ENCODE measurements around the gene ASCL2. TPM values are rescaled to one million over a fixed set of nuclear protein-coding genes. Genes with fewer than 3 reads are reported as not detected.
"Not testable (repeated sequence)": the region's sequence is repeated elsewhere in the genome, so short reads cannot be mapped to it uniquely, and the experiment has no call there.

ASCL2 gene
- total RNA-seq, 4 donors from 2014 or later: not detected

DNA sequence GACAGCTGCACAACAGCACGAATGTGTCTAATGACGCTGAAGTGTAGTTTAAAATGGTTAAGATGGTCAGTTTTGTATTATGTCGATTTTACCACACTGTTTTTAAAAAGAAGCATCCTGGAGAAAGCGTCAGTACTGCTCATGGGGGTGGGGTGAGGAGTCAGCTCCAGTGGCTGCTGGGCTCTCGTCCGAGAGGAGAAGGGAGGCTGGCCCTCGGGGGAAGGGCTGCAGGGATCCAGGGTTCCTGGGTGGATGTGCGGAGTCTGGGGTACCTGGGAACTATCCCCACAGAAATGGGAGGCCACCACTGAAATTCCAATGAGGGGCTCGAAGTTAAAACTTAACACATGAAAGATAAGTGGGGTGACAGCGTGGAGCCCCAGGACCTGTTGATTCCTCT is 19.5 kb upstream of the ASCL2 start:
- Histone ChIP-seq H3K4me3 (no peak overlapping the region), H3K4me1 (no peaks in the 10 kb centered on the region), H3K9me3 (no peaks in the 10 kb centered on the region), H3K36me3 (no peaks in the 10 kb centered on the region), H3K27me3 (peaks cover 0 to 22% (median 20%) of the 10 kb centered on the region in 3 donors), H3K27ac (no peak overlapping the region)
- TF ChIP-seq, protein P1, sequence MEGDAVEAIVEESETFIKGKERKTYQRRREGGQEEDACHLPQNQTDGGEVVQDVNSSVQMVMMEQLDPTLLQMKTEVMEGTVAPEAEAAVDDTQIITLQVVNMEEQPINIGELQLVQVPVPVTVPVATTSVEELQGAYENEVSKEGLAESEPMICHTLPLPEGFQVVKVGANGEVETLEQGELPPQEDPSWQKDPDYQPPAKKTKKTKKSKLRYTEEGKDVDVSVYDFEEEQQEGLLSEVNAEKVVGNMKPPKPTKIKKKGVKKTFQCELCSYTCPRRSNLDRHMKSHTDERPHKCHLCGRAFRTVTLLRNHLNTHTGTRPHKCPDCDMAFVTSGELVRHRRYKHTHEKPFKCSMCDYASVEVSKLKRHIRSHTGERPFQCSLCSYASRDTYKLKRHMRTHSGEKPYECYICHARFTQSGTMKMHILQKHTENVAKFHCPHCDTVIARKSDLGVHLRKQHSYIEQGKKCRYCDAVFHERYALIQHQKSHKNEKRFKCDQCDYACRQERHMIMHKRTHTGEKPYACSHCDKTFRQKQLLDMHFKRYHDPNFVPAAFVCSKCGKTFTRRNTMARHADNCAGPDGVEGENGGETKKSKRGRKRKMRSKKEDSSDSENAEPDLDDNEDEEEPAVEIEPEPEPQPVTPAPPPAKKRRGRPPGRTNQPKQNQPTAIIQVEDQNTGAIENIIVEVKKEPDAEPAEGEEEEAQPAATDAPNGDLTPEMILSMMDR (IDR thresholded peaks at IDR 0.05 in 4 of 5, conservative IDR thresholded peaks at IDR 0.05 in 1 of 5): no peak
- no peak for TF ChIP-seq POLR2A (IDR thresholded peaks at IDR 0.05)
- DNase-seq (no peak), ATAC-seq (no peak)
- in situ Hi-C loops (cut with MboI; ENCODE audit: low sequenced_read_pairs in 4 of 4) (loop anchor here in 2 of 4 donors (10.0 kb wide), 1 partner anchor 135 kb away; no protein-coding TSS in a partner anchor), intact Hi-C loops (cut with DNase I; ENCODE audit: low total_unique reads) (no loop called here)

DNA sequence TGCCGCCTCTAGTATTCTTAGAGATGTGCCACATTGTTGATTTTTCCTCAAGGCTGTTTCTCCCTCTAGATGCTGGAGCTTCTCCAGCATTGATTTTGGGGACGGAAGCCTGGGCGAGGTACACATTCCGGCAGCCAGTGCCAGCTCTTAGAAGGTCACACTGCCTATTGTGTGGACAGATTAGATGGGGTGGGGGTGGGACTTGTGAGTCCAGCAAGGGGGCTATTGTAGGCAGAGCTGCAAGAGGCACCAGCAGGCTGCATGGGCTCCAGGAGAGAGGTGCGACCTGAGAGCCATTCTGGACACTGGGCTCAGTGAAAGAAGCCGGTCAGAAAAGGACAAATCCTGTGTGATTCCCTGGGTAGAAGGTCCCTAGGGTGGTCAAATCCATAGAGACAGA is 19.0 kb upstream of the ASCL2 start:
- TF ChIP-seq POLR2A (IDR thresholded peaks at IDR 0.05): no peak
- TF ChIP-seq, protein P1 (IDR thresholded peaks at IDR 0.05 in 4 of 5, conservative IDR thresholded peaks at IDR 0.05 in 1 of 5): no peak
- Histone ChIP-seq H3K36me3 (no peaks in the 10 kb centered on the region), H3K4me1 (no peaks in the 10 kb centered on the region), H3K4me3 (no peak overlapping the region), H3K27ac (no peak overlapping the region), H3K27me3 (peaks cover 0 to 22% (median 22%) of the 10 kb centered on the region in 3 donors), H3K9me3 (no peaks in the 10 kb centered on the region)
- ATAC-seq (peak; percentile 19 to 39), DNase-seq (no peak)
- intact Hi-C loops (cut with DNase I; ENCODE audit: low total_unique reads) (no loop called here), in situ Hi-C loops (cut with MboI; ENCODE audit: low sequenced_read_pairs in 4 of 4) (no loop called here)

DNA sequence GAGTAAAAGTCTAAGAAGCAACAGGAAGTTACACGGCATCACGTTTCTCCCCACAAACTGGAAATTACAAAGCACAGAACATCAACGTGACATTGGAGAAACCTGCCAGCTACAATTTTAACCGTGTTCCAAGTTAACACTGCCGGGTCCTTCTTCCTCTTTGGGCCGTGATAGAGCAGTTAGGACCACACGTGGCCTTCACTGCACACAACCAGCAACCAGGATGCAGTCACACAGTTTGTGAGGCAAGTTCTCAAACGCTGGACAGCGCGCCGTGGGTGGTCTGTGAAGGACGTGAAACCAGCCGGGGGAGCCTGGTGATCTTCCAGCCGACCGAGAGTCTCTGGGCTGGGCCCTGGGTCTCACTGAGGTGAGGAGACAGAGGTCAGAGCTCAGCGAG is 16.7 kb upstream of the ASCL2 start:
- peaks cover 0 to 22% (median 22%) of the 10 kb centered on the region in 3 donors for H3K27me3 ChIP-seq
- no peaks in the 10 kb centered on the region for H3K36me3 ChIP-seq

DNA sequence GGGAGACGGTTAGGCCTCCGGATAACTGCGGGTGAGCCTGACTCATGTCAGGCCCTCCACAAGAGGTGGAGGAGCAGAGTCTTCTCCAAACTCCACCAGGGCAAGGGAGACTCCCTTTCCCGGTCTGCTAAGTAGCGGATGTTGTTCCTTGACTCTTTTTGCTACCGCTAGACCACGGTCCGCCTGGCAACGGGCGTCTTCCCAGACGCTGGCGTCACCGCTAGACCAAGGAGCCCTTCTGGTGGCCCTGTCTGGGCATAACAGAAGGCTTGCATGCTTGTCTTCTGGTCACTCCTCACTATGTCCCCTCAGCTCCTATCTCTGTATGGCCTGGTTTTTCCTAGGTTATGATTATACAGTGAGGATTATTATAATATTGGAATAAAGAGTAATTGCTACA is 16.0 kb upstream of the ASCL2 start:
- ATAC-seq; H3K36me3 ChIP-seq; H3K9me3 ChIP-seq; H3K4me3 ChIP-seq; H3K4me1 ChIP-seq; DNase-seq; H3K27ac ChIP-seq; intact Hi-C loops (cut with DNase I; ENCODE audit: low total_unique reads); in situ Hi-C loops (cut with MboI; ENCODE audit: low sequenced_read_pairs in 4 of 4): not testable (repeated sequence)
- peaks cover 0 to 22% (median 22%) of the 10 kb centered on the region in 3 donors for H3K27me3 ChIP-seq

More for the DNA sequence above, 16.7 kb upstream of the ASCL2 start:
- no peak overlapping the region for H3K4me3 ChIP-seq
- in situ Hi-C loops (cut with MboI; ENCODE audit: low sequenced_read_pairs in 4 of 4): no loop called here
- no peaks in the 10 kb centered on the region for H3K9me3 ChIP-seq
- intact Hi-C loops (cut with DNase I; ENCODE audit: low total_unique reads): loop anchor here (1.0 kb wide), 1 partner anchor 35 kb away; no protein-coding TSS in a partner anchor
- no peaks in the 10 kb centered on the region for H3K4me1 ChIP-seq
- DNase-seq (no peak), ATAC-seq (no peak)
- H3K27ac ChIP-seq: no peak overlapping the region
- no peak for TF ChIP-seq POLR2A (IDR thresholded peaks at IDR 0.05)
- TF ChIP-seq, protein P1 (IDR thresholded peaks at IDR 0.05 in 4 of 5, conservative IDR thresholded peaks at IDR 0.05 in 1 of 5): no peak

DNA sequence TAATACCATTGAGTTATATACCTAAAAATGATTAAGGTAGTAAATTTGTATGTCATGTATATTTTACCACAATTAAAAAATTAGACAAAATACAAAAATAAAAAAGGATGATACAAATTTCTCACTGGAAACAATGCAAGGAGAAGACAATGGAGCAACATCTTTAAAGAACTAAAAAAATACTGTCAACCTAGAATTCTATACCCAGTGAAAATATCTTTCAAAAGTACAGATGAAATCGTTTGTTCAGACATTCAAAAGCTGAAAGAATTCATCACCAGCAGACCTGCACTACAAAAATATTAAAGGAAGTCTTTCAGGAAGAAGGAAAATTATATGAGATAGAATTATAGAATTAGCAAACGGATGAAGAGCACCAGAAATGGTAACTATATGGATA is 9.8 kb upstream of the ASCL2 start:
- intact Hi-C loops (cut with DNase I; ENCODE audit: low total_unique reads): no loop called here
- no peak for DNase-seq
- no peak overlapping the region for H3K27ac ChIP-seq
- no peaks in the 10 kb centered on the region for H3K36me3 ChIP-seq
- no peak for ATAC-seq
- peaks cover 0 to 6% (median 3%) of the 10 kb centered on the region in 3 donors for H3K27me3 ChIP-seq
- TF ChIP-seq, protein P1 (IDR thresholded peaks at IDR 0.05 in 4 of 5, conservative IDR thresholded peaks at IDR 0.05 in 1 of 5): no peak
- no peak for TF ChIP-seq POLR2A (IDR thresholded peaks at IDR 0.05)
- H3K4me3 ChIP-seq: no peak overlapping the region
- no peaks in the 10 kb centered on the region for H3K9me3 ChIP-seq
- no peaks in the 10 kb centered on the region for H3K4me1 ChIP-seq
- in situ Hi-C loops (cut with MboI; ENCODE audit: low sequenced_read_pairs in 4 of 4): no loop called here

Data from gastrocnemius medialis (tissue), 4 donors.